Activated naive CD8-positive, alpha-beta T cell treated with anti-CD3 and anti-CD28 coated beads, Interleukin-2, amount 50 U/mL, for 16 hours (primary cell): Measurements from ENCODE around the gene SLIT1.

ENCODE experiments used
- DNase-seq: peaks from one replicate; pipeline ENCODE4 v3.0.0-alpha.2; 2020; ENCODE audit warnings: low read depth, low spot score

SLIT1 gene

DNA sequence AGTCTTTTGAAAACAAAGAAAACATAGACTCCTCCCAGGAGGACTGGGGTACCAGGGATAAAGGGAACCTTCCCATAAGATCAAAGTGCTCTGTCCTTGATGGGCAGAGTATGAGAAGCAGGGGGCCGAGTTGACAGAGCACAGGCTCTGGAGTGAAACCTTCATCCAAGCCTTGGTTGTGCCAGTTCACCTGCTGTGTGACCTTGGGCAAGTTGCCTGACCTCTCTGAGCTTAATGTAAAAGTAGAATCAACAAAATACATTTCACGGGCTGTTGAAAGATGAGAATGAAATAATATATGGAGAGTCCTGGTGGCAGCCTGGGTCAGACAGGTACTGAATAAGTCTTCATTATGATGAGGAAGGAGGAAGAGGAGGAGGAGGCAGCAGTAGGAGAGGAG lies 69.9 kb downstream of the SLIT1 start:
- no peak for DNase-seq

GRCh38 chr10:97111615-97112014 lies 74.1 kb downstream of the SLIT1 start:
- no peak for DNase-seq

GRCh38 chr10:97109547-97109946 lies 76.2 kb downstream of the SLIT1 start:
- no peak for DNase-seq

DNA sequence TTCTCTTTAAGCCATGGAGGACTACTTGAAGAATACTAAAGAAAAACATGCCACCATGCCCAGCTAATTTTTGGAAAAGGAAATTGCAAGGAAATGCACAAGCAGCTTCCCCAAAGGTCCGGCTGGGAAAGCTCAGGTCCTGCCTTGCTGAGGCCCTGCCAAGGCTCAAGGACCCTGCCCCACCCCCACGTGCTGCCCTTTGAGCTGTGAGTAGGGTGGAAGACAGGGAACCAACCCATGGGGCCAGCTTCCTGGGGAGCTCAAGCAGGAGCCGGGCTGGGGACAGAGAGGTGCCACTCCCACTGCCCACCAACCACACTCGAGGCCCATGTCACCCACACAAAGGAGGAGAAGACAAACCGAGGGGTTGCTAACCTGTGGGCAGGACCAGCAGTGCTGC lies 78.2 kb downstream of the SLIT1 start:
- no peak for DNase-seq

DNA sequence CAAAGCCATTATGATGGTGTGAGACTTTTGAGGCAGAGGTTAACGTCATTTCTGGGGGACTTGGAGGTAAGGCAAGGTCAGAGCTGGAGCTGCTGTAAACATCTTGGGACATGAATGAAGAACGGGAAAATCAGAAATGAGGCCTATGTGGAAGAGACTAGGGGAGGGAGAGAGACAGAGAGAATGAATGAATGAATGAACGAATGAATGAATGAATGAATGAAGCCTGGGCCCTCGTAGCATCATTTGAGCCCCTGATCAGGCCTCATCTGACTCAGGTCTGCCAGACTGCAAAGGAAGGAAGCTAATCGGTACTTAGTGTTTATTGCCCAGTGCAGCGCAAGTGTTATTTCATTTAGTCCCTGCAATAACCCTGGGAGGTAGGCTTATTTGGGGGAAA lies 79.6 kb downstream of the SLIT1 start:
- DNase-seq: no peak

- DNase-seq: no peak
Observed at GRCh38 chr10:97105303-97105702, 80.5 kb downstream of the SLIT1 start.

GRCh38 chr10:97103316-97104080 lies 82.3 kb downstream of the SLIT1 start:
- no peak for DNase-seq

- DNase-seq: no peak
Observed at GRCh38 chr10:97102441-97102840, 83.3 kb downstream of the SLIT1 start.

- DNase-seq: no peak
Observed at GRCh38 chr10:97101166-97101940, 84.4 kb downstream of the SLIT1 start.

GRCh38 chr10:97100657-97101056 lies 85.1 kb downstream of the SLIT1 start:
- no peak for DNase-seq

DNA sequence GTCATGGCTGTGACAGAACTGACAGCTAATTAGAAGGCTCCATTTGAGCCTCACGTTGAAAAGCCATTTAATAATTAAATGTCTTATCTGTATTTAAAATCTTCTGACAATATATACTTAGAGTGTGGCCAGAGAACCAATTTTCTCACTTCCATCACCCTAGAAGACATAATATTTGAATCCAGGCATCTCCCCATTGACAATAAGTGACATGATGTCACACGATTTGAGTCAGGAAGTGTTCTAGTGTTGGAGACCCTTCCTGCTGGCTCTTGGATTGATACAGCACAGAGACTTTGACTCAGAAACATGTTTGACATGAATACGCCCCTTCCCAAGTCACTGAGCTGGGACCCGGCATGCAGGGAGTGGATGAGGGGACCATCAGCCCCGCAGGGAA lies 85.9 kb downstream of the SLIT1 start:
- DNase-seq: no peak

GRCh38 chr10:97099089-97099488 lies 86.7 kb downstream of the SLIT1 start:
- no peak for DNase-seq

DNA sequence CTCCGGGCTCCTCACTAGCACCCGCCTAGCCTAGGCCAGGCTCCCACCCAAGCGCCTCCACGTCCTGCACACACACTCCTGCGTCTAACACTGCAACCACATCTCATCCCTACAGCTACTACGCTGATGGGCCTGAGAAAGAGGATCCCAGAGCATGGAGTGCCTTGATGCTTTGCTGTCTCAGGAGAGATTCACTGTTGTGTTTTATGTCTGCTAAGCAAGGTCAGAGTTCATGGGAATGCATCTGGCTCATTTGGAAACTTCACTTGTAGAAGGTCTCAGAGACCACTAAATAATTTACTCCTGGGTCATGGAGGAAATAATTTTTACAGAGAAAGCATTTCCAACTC lies 88.7 kb downstream of the SLIT1 start:
- no peak for DNase-seq

DNA sequence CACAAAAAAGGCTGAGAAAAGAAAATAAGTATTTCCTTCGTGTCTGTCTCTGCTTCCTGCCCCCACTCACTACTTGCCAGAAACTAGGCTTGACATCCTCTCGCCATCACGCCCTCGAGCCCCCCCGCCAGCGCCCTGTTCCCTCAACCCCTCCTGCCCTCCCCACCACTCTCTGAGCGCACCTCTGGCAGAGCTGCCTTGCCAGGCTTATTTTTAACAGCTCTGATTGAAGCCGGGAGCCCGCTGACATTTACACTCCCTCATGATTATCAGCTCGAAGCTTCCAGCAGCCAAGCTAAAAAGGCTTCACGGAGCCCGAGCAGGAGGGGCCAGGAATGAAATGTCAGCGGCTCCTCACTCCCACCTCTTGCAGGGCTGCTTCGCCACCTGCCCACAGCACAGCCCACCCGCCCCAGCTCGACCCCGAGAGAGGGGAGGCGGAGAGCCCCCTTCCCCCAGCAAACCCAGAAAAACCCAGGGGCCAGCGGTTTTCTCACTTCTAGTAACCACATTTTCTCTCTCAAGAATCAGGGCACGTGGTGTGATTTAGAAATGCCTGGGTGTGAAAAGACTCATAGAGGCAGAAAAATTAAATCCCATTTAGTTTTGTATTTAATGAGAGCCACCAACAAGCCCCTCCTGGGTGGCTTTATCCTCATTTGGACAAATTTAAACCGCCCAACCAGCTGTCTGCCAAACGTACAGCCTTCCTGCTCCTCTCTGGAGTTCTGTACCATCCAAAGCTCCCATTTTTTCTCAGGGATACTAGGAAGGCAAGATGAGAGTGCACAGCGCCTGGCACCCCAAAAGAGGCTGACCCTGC lies 89.3 kb downstream of the SLIT1 start:
- no peak for DNase-seq

- no peak for DNase-seq
Observed at GRCh38 chr10:97095701-97096260, 90.0 kb downstream of the SLIT1 start.

DNA sequence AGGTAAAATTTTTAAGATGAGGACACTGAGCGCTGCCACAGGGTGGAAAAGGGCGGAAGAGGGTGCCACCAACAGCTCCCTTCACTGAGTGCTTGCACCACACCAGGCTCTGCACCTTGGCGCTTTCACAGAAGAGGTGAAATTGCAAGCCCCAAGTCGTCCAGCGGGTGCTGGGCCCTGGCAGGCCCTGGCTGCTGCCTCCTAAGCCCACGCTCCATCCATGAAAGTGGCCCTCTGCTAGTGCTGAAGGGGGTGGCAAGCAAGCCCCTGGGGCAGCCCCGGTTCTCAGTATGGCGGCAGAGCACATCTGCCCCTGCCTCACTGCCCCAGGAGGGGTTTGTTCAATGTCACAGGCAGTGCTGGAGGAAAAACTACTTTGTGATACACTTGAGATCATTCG lies 95.1 kb downstream of the SLIT1 start:
- DNase-seq: no peak

DNA sequence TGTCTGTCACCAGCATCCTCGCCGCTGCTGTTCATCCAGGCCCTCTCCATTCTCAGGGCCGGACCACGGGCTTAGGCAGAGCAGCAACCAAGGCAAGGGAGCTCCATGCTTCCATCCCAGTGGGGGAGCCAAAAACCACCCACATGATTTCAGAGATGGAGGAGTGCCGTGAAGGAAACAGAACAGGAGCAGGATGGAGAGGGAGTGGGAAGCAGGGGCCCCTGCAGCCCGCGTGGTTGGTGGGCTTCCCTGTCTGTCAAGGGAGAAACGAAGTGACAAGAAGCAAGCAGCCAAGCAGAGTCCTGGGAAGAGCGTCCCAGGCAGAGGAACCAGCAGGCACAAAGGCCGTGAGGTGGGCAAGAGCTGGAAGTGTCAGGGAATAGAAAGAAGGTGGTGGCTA lies 95.7 kb downstream of the SLIT1 start:
- DNase-seq: no peak

DNA sequence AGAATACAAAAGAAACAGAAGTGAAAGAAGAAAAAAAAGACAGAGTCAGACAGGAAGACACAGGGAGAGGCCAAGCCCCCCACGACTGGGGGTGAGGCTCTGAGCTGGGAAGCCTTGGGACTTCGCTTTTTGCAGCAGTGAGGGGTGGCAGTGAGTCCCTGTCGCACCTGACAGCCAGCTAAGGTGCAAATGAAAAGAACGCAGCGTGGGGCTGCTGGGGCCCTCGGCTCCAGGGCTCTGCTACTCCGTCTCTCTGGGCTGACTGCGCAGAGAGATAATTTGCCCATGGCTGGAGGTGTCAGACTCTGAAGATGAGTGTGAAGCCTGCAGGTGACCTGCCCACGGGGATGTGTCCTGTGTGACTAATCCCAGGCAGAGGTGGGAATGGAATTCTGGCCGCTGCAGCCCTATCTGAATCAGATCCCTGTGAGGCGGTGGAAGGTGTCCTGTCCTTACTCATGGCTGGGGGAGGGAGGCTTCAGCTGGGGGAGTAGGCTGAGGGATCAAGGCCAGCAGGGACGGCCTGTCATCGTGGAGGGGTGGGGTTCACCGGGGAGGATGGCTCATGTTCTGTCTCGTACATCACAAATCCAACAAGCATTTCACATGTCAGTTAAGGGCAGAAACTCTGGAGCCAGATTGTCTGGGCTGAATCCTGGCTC lies 96.4 kb downstream of the SLIT1 start:
- DNase-seq: no peak

- no peak for DNase-seq
Observed at GRCh38 chr10:97087296-97087695, 98.5 kb downstream of the SLIT1 start.

GRCh38 chr10:97086530-97086929 lies 99.2 kb downstream of the SLIT1 start:
- DNase-seq: no peak

DNA sequence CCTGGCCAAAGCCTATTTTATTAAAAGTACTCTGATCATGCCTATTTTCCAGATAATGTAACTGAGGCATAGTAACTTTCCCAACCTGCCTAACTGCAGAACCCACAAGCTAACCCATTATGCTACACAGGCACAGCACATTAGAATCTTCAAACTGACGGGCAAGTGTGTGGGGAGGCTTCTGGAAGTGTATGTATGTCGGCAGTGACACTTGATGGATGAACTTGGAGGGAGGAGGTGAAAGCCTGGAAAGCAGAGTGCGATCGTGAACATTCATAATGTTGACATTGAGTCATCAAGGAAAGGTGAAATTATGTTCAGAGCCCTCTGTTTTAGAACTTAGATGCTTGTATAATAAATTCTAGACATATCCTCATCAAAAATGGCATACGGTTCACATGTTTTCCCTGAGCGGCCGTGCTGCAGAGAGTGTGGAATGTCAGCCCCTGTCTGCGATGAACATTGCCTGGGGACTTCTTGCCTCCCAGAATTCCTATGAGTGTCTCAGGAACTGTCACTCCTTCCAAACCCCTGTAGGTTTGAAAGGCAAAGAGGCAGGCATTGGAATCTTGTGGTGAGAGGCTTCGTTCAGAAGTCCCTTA lies 102.4 kb downstream of the SLIT1 start:
- DNase-seq: no peak
